GM18867 (cell line): Measurements from ENCODE around the gene PLEKHB2.
"Not testable (repeated sequence)": the region's sequence is repeated elsewhere in the genome, so short reads cannot be mapped to it uniquely, and the experiment has no call there.

Source experiments
- ATAC-seq: cut with Tn5 transposase; IDR thresholded peaks from one replicate; pipeline ENCODE4 v1.9.1; 2021; ENCODE audit warnings: mild to moderate bottlenecking, moderate library complexity; ENCODE audit not compliant: unreplicated experiment

Gene PLEKHB2

GRCh38 chr2:131105156-131105949, at the start of gene PLEKHB2:
Gene PLEKHB2 (plus strand): TSS chr2:131105336. CDS start chr2:131120942, 15,606 bp downstream.
- peak; percentile 80 for ATAC-seq

- ATAC-seq, result no peak
These were observed 48.8 kb upstream of the PLEKHB2 start for GRCh38 chr2:131056204-131056931.

DNA sequence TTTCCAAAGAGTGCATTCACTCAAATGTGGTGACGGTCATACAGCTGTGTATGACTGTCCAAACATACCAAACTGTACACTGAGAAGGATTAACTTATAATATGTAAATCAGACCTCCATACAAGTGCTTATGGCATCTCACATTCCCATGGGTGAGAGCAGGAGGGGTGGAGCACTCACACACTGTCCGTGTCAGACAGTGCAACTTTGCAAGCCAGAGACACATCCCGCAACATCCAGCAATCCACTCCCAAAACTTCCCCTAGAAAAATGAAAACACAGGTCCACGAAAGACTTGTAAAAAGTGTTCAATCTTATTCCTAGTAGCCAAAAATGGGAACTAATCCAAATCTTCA, 48.2 kb upstream of the PLEKHB2 start:
- ATAC-seq, result no peak

DNA sequence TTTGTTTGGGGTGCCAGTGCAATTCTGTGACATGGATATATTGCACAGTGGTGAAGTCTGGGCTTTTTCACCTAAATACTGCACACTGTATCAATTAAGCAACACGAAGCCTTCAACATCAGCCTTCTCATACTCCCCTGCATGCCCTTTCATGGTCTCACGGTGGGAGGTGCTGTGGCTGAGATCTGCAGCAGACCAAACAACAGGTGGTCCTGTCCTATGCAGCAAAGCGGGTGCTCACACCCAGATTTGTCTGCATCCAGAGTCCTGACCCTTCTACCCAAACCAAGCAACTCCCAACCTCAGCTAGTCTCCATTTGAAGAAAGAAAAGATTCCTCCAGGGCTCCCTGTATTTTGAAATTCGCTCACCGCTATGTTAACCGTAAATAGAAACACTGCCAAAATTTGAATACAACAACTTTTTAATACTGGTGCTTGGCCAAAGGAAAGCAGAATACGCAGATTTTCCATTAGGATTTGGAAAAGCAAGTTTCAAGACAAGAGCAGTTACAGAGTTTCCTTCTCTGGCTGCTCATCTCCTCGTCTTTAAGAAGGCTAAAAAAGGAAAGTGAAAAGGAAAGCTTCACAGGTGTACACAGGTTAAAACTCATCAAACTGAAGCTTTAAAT, 46.8 kb upstream of the PLEKHB2 start:
- ATAC-seq, result no peak

GRCh38 chr2:131058920-131059319, 46.2 kb upstream of the PLEKHB2 start:
- ATAC-seq, result no peak

- ATAC-seq, result no peak
These were observed 41.4 kb upstream of the PLEKHB2 start for GRCh38 chr2:131063501-131064283.

GRCh38 chr2:131064589-131065512, 40.3 kb upstream of the PLEKHB2 start:
- ATAC-seq, result no peak

- no peak for ATAC-seq
These were observed 37.5 kb upstream of the PLEKHB2 start for GRCh38 chr2:131067465-131068125.

DNA sequence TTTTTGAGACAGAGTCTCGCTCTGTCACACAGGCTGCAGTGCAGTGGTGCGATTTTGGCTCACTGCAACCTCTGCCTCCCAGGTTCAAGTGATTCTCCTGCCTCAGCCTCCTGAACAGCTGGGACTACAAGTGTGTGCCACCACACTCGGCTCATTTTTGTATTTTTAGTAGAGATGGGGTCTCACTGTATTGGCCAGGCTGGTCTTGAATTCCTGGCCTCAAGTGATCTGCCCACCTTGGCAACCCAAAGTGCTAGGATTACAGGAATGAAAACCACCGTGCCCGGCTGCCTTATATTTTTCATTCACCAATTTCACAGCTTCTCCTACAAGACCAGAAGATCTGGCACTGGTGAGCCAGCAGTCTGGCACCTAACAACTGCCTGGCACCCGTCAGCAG, 37.0 kb upstream of the PLEKHB2 start:
- ATAC-seq, result not testable (repeated sequence)

DNA sequence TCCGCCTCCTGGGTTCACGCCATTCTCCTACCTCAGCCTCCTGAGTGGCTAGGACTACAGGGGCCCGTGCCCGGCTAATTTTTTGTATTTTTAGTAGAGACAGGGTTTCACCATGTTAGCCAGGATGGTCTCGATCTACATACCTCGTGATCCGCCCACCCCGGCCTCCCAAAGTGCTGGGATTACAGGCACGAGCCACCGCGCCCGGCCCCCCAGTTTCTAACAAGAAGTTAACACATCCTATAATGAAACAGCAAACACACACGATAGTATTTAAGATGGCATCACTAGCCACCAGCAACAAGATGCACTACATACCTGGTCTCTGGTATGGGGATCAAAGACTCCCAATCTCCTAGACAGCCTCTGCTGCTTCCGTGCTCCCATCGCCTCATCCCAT, 29.6 kb upstream of the PLEKHB2 start:
- ATAC-seq, result not testable (repeated sequence)

DNA sequence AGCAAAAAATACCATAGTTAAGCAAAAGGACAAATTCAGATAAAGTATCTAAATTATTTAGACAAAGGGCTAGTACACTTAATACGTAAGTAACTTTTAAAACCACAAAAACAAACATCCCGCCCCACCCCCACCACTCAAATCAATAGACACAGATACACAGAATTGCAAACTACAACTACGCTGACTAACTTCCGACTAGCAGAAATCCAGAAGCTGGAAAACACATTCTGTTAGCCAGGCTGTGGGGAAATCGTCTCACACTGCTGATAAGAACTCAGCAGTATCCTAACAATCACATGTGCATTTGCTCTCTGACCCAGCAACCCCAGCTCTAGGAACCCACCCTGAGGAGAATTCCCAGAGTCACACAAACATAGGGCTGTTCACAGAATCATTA, 28.4 kb upstream of the PLEKHB2 start:
- no peak for ATAC-seq

- ATAC-seq, result no peak
These were observed 27.8 kb upstream of the PLEKHB2 start for GRCh38 chr2:131077182-131077846.

DNA sequence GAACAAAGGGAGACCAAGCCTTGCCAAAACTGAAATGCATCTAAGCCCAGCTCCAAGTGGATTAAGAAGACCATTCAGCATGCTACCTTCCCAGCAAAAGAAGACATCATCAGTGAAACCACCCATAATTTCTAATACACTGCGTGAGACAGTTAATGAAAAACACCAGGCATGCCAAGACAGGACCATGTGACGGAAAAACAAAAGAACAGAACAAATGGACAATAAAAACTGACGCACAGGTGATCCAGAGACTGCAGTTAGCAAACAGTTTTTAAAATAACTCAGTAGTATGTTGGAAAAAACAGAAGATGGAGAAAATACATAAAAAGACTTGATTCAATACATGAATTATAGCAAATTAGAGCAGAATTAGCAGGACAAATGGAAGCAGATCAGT, 27.2 kb upstream of the PLEKHB2 start:
- no peak for ATAC-seq

DNA sequence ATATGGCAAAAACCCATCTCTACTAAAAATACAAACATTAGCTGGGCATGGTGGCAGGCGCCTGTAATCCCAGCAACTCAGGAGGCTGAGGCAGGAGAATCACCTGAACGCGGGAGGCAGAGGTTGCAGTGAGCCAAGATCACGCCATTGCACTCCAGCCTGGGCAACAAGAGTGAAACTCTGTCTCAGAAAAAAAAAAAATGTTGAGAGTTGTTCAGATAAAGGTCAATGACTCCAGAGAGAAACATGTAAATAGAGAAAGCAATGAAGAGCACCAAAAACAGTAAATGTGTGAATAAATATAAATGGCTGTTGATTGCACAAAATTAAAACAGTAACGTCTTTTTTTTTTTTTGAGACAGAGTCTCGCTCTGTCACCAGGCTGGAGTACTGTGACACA, 25.2 kb upstream of the PLEKHB2 start:
- ATAC-seq, result not testable (repeated sequence)

- no peak for ATAC-seq
These were observed 23.9 kb upstream of the PLEKHB2 start for GRCh38 chr2:131081190-131081589.

GRCh38 chr2:131085646-131086045, 19.5 kb upstream of the PLEKHB2 start:
- ATAC-seq, result no peak

GRCh38 chr2:131092458-131093005, 12.6 kb upstream of the PLEKHB2 start:
- ATAC-seq, result no peak

DNA sequence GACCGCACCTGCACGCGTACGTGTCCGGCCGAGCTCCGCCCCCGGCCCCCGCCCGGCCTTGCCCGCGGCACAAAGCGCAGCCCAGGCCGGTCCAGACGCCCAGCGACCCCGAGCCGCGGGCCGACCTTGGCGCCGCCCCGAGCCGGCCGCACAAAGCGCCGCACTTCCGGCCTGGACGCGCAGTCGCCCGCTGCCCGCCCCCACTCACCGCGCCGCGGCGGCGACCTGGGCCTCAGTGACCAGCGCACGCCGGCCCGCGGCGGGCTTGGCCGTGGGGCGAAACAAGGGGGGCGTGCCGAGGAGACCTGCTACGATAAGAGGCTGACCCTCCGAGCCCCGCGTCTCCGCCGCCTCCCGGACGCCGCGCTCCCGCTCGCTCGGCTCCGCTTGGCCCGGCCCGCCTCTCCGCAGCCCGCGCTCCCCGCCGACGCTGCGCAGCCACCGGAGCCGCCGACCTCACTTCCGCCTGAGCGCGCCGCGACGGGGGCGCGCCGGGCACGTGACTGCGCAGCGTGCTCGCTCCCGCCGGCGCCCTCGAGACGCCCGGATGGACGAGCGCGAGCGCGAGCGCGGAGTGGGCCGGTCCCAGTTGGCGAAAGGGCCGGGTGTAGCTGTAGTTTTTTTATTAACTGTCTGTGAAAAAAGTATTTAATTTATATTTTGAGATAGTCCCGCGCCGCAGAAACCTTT, 12.0 kb upstream of the PLEKHB2 start, which contains the start of gene FAM168B:
FAM168B (minus strand) TSS at position 455 of the 690 bp plus-strand sequence. CDS start 10,814 bp downstream, outside the sequence.
- ATAC-seq, result peak; percentile 82
